Measurements from ENCODE around the gene PPP4C. TPM values are rescaled to one million over a fixed set of nuclear protein-coding genes. Genes with fewer than 3 reads are reported as not detected.

The PPP4C gene
- total and polyA plus RNA-seq, 11 donors = 29.9 to 89.0 (median 43.5) TPM

GRCh38 chr16:30090610-30091331 lies 15.0 kb downstream of the PPP4C start:
- peak overlapping the region in 11 of 12 donors; percentile 9 to 94 (median 87) for H3K27ac ChIP-seq
- DNase-seq (peak in 1 of 5 donors; percentile 62), ATAC-seq (no peak)
- no peaks in the 10 kb centered on the region for H3K27me3 ChIP-seq
- peaks cover 0 to 25% (median 15%) of the 10 kb centered on the region in 9 donors for H3K36me3 ChIP-seq
- H3K9me3 ChIP-seq = no peaks in the 10 kb centered on the region
- peak overlapping the region in 10 of 12 donors; percentile 41 to 66 (median 58) for H3K4me3 ChIP-seq
- WGBS, 4 donors = 72 to 81% (median 74%) methylated on average over 13 to 26 of the region's 26 CpGs
- intact Hi-C loops (cut with DNase I) = loop anchor here in 5 of 10 donors (2.0 to 10.0 kb wide), 6 partner anchors 14 to 324 kb away; partner anchors contain the start of genes ZNF771 (in 2 of the 5), CD2BP2 (in 1 of the 5) and TLCD3B (in 1 of the 5)
- TF ChIP-seq POLR2A (IDR thresholded peaks at IDR 0.05) (no peak), CTCF (IDR thresholded peaks at IDR 0.05) (no peak)
- H3K4me1 ChIP-seq = peaks cover 4 to 72% (median 39%) of the 10 kb centered on the region in 12 donors

DNA sequence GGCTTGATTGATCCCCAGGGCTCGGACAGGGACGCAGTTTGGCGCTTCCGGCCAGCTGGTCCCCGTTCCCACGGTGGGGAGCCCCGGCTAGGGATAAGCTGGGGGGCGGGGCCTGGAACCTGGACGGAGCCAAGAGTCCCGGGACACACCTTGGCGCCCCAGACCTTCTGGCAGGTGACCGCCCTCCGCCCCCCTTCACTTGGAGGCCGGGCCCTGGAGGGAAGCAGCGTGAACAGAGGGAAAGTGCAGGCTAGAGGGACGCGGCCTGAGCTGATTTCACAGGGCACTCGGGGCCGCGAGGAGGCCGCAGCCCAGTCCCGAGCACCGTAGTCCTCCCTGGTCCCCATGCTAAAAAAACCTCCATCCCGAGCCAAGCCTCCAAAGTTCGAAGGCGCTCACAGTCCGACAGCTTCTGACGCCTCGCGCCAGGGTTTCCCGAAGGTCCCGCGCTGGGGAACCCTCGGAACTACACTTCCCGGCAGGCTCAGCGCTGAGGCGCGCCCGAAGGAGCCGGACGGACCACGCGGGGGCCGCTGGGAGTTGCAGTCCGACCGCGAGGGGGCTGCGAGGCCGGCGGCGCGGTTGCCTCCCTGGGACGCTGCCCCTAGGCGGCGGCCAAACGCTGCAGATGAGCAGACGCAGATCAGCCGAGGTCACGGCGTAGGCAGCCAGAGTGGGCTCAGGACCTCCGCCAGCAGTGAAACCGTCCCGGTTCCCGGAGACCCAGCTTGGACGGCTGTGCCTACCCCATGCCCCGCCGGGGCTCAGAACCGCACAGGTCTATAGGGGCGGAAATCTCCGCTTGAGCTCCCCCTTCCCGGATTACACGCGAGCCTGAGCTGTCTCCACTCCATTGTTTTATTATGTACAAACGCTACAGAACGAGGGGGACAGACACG lies 15.9 kb downstream of the PPP4C start, which contains the start of gene TBX6:
Gene TBX6 (minus strand): TSS at position 451 of the 899 bp plus-strand sequence. CDS start 731 bp downstream, outside the sequence.
- ATAC-seq (peak; percentile 83 to 91 (median 90)), DNase-seq (peak; percentile 94 to 98 (median 95))
- Histone ChIP-seq H3K4me1 (peaks cover 4 to 69% (median 41%) of the 10 kb centered on the region in 12 donors), H3K9me3 (peaks cover 0 to 4% (median under 1%) of the 10 kb centered on the region in 12 donors), H3K4me3 (peak within 1 kb of the TSS; percentile 24 to 66 (median 56)), H3K27me3 (no peaks in the 10 kb centered on the region), H3K27ac (peak within 1 kb of the TSS; percentile 34 to 95 (median 88)), H3K36me3 (peaks cover 0 to 25% (median 14%) of the 10 kb centered on the region in 9 donors)
- whole genome bisulfite sequencing, 4 donors = 1 to 2% (median 1%) methylated on average over 39 to 76 of the region's 76 CpGs
- TF ChIP-seq CTCF (IDR thresholded peaks at IDR 0.05) (peak; percentile 63 to 95 (median 72)), POLR2A (IDR thresholded peaks at IDR 0.05) (peak in 1 of 2 donors; percentile 51)
- intact Hi-C loops (cut with DNase I) = loop anchor here in 5 of 10 donors (1.0 to 10.0 kb wide), 7 partner anchors 15 to 323 kb away; partner anchors contain the start of genes ZNF771 (in 2 of the 5), ALDOA (in 1 of the 5), CD2BP2 (in 1 of the 5) and TLCD3B (in 1 of the 5)

DNA sequence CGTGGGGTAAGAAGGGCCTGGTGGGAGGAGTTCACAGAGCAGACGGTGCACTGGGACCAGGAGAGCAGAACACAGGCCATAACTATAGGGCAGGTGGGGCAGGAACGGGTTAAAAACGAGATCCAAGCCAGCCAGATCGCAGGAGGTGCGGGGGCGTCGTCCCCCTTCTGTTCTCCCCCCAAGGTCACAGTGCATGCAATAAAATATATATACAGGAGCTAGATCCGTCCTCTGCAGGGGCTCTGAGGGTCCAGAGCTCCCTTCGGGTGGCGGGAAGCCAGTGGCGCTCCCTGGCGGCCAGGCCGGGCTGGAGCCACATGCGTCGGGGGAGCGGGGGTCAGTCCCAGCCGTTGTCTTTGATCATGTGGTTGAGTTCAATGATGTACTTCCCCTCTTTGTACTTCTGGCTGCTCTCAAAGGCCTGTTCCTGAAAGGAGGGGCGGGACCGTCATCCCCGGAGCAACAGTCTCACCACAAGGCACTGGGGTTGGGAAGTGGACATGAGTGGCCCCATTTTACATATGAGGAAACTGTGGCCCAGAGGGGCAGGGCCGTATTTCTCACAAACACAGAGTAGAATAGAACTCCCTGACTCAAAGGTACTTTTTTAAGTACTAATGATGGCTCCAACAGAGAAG lies 16.7 kb downstream of the PPP4C start:
- Histone ChIP-seq H3K36me3 (peaks cover 0 to 25% (median 14%) of the 10 kb centered on the region in 9 donors), H3K27me3 (no peaks in the 10 kb centered on the region), H3K4me3 (peak overlapping the region in 11 of 12 donors; percentile 41 to 66 (median 57)), H3K4me1 (peaks cover 4 to 65% (median 42%) of the 10 kb centered on the region in 12 donors), H3K27ac (peak overlapping the region; percentile 34 to 95 (median 88)), H3K9me3 (peaks cover 0 to 11% (median 8%) of the 10 kb centered on the region in 12 donors)
- peak; percentile 84 to 90 (median 87) for DNase-seq
- WGBS, 4 donors = 5 to 9% (median 6%) methylated on average over 22 of the region's 22 CpGs
- ATAC-seq = peak; percentile 58 to 82 (median 64)
- TF ChIP-seq CTCF (IDR thresholded peaks at IDR 0.05) = peak; percentile 44 to 84 (median 64)
- TF ChIP-seq POLR2A (IDR thresholded peaks at IDR 0.05) = no peak
- intact Hi-C loops (cut with DNase I) = loop anchor here in 5 of 10 donors (1.0 to 10.0 kb wide), 6 partner anchors 27 to 322 kb away; partner anchors contain the start of genes ZNF771 (in 2 of the 5), ALDOA (in 1 of the 5), CD2BP2 (in 1 of the 5) and TLCD3B (in 1 of the 5)
